ENCODE measurements around the gene RALGPS2.

DNA sequence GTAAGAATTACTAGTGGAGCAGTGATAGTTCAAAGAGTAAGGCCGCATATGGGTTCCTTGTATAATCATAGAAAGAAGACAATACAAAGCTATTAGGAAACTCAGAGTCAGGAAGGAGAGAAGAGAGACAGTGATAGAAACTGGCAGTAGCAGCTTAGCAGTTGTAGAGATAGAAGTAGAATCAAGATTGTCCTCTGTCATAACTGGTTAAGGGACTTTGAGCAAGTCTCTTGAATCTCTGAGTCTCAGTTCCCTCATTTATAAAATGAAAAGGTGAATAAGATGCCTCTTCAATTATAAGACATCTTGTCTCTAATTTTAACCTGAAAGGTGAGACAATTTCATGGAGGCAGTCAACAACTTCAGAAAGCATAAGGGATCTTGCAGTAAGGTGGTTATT is 6.5 kb upstream of the RALGPS2 start:
- no peak for TF ChIP-seq STAT5B (CRISPR knock-in tag; IDR thresholded peaks at IDR 0.05)
- TF ChIP-seq, protein P1, sequence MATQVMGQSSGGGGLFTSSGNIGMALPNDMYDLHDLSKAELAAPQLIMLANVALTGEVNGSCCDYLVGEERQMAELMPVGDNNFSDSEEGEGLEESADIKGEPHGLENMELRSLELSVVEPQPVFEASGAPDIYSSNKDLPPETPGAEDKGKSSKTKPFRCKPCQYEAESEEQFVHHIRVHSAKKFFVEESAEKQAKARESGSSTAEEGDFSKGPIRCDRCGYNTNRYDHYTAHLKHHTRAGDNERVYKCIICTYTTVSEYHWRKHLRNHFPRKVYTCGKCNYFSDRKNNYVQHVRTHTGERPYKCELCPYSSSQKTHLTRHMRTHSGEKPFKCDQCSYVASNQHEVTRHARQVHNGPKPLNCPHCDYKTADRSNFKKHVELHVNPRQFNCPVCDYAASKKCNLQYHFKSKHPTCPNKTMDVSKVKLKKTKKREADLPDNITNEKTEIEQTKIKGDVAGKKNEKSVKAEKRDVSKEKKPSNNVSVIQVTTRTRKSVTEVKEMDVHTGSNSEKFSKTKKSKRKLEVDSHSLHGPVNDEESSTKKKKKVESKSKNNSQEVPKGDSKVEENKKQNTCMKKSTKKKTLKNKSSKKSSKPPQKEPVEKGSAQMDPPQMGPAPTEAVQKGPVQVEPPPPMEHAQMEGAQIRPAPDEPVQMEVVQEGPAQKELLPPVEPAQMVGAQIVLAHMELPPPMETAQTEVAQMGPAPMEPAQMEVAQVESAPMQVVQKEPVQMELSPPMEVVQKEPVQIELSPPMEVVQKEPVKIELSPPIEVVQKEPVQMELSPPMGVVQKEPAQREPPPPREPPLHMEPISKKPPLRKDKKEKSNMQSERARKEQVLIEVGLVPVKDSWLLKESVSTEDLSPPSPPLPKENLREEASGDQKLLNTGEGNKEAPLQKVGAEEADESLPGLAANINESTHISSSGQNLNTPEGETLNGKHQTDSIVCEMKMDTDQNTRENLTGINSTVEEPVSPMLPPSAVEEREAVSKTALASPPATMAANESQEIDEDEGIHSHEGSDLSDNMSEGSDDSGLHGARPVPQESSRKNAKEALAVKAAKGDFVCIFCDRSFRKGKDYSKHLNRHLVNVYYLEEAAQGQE (IDR thresholded peaks at IDR 0.05; ENCODE audit: borderline replicate concordance): no peak
- TF ChIP-seq, protein P1 (CRISPR knock-in tag; IDR thresholded peaks at IDR 0.05; ENCODE audit: low read depth): no peak
- no peak for TF ChIP-seq NFRKB (IDR thresholded peaks at IDR 0.05; ENCODE audit: low read depth)
- no peak for TF ChIP-seq MTA1 (IDR thresholded peaks at IDR 0.05; ENCODE audit: borderline replicate concordance)
- no peak for TF ChIP-seq CTCF (IDR thresholded peaks at IDR 0.05 in 2 of 3, conservative IDR thresholded peaks at IDR 0.05 in 1 of 3; ENCODE audit: insufficient read depth in 2 of 3, low read depth in 1 of 3, low read length in 3 of 3)
- no peak for TF ChIP-seq ESRRA (IDR thresholded peaks at IDR 0.05; ENCODE audit: borderline replicate concordance, low read depth)
- TF ChIP-seq RAD21 (CRISPR knock-in tag; conservative IDR thresholded peaks at IDR 0.05 in 1 of 2, IDR thresholded peaks at IDR 0.05 in 1 of 2): no peak
- TF ChIP-seq, protein P2, sequence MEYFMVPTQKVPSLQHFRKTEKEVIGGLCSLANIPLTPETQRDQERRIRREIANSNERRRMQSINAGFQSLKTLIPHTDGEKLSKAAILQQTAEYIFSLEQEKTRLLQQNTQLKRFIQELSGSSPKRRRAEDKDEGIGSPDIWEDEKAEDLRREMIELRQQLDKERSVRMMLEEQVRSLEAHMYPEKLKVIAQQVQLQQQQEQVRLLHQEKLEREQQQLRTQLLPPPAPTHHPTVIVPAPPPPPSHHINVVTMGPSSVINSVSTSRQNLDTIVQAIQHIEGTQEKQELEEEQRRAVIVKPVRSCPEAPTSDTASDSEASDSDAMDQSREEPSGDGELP (CRISPR knock-in tag; IDR thresholded peaks at IDR 0.05; ENCODE audit: borderline replicate concordance): no peak
- no peak for TF ChIP-seq GABPB2 (CRISPR knock-in tag; conservative IDR thresholded peaks at IDR 0.05)
- no peak for TF ChIP-seq CEBPB (tag; IDR thresholded peaks at IDR 0.05)
- TF ChIP-seq ZSCAN29 (IDR thresholded peaks at IDR 0.05): no peak
- TF ChIP-seq SAFB2 (IDR thresholded peaks at IDR 0.05; ENCODE audit: borderline replicate concordance, low read depth, low read length, severe bottlenecking): no peak
- TF ChIP-seq ZNF518B (CRISPR knock-in tag; IDR thresholded peaks at IDR 0.05): no peak
